Left hindlimb (tissue), 1 donor: Measurements from ENCODE around the gene CCDC194.
"Not testable (repeated sequence)": the region's sequence is repeated elsewhere in the genome, so short reads cannot be mapped to it uniquely, and the experiment has no call there.

Source experiments
- DNase-seq: peaks from one replicate; pipeline ENCODE4 v3.0.0-alpha.2; 2018

CCDC194 gene

DNA sequence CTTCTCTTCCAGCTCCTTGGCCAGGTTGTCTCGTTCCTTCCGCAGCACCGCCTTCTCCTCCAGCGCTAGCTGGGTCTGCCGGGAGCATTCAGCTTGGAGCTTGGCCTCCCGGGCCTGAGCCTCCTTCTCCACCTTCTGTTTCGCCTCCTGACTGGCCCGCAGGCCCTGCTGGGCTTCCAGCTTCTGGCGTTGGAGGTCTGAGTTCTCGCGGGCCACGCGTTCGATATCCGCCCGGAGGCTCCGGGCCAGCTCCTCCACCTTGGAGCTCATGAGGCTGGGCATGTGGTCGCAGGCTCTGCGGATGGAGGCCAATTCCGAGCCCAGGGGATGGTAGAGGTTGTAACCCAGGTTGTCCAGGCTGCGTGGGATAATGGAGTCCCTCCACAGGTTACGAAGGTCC is 28.6 kb downstream of the CCDC194 start:
- DNase-seq: no peak

DNA sequence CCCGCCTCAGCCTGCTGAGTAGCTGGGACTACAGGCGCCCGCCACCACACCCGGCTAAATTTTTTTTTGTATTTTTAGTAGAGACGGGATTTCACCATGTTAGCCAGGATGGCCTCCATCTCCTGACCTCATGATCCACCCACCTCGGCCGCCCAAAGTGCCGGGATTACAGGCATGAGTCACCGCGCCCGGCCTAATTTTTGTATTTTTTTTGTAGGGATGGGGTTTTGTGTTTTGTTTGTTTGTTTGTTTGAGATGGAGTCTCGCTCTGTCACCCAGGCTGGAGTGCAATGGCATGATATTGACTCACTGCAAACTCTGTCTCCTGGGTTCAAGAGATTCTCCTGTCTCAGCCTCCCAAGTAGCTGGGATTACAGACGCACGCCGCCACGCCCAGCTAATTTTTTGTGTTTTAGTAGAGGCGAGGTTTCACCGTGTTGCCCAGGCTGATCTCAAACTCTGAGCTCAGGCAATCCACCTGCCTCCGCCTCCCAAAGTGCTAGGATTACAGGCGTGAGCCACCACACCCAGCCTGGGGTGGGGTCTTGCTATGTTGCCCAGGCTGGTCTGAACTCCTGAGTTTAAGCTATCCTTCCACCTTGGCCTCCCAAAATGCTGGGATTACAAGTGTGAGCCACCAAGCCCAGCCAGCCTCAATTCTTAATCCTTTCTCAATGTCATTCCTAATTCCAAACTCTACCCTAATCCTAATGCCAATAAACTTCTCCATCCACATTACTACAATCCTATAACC is 30.0 kb downstream of the CCDC194 start:
- not testable (repeated sequence) for DNase-seq

DNA sequence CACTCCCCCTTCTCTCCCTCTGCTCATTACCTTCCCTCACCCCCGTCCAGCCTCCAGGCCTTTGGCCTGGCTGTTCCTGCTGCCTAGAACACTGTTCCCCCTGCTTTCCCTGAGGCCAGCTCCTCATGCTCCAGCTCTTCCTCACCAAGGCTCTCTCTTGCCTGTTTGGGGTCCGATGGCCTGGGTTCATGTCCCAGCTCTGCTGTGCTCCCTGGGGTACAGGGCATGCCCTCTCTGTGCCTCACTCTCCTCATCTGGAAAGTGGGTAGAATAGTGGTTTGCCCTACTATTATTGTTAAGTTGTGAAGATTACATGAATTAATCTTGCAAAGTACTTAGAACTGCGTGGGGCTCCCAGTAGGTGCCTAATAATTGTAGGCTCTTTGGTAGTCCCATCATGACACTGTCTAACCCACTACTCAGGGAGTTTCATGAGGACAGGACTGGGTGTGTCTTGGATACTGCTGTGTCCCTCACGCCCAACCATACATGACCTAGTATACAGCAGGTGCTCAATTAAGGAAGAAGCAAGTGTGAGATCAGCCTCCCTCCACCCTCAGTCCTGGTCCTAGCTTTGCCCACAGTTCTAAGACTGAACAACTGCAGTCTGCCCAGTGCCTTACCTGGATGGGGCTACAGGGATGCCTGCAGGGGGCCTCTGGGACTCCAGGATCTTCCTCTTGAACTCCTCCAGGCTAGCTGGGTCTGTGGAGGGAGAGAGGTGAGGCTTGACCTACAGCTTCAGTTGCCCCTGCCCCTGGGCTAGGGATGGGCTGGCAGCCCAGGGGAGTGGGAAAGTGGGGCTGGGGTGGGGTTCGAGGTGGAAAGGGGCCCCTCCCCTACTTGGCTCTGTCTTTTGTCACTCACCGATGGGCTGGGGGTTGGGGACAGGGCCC is 33.8 kb downstream of the CCDC194 start:
- DNase-seq: no peak

- no peak for DNase-seq
Measured at GRCh38 chr19:17358395-17358794, 35.6 kb downstream of the CCDC194 start.

DNA sequence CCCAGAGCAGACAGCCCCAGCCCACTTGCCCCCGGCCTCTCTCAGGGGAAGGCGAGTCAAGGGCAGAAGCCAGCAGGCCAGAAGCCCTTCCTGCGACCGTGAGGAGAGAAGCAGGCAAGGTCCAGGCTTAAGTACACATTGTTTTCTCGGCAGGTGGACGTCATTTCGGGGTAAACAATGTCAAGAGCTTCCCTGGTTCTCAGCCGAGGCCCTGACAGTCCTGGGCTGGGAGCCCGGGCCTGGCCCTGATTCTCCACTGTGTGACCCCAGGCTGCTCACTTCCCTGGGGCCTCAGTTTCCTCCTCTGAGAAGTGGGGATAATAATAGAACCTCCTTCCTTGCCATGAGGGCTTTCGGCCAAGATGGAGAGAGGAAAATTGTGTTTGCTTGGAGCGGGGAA is 36.3 kb downstream of the CCDC194 start:
- no peak for DNase-seq

GRCh38 chr19:17357078-17357666 is 36.8 kb downstream of the CCDC194 start:
- DNase-seq: no peak

DNA sequence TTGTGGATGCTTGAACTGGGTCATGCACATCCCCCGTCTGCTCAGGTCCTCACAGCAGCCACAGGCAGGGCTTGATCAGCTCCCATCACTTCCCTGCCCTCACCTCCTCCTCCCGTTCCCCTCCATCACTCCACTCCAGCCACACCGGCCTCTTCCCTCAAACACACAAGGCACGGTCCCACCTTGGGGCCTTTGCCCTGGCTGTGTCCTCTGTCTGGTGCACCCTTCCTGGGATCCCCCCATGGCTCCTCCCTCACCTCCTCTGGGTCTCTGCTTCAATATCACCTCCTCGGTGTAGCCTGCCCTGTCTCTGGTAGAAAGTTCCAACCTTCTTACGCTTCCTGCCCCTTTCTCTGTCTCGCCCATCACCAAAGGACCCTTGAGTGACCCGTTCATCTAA is 40.6 kb downstream of the CCDC194 start:
- DNase-seq: peak; percentile 28

- peak; percentile 52 for DNase-seq
Measured at GRCh38 chr19:17352608-17353280, 41.3 kb downstream of the CCDC194 start.

GRCh38 chr19:17351815-17352435 is 42.1 kb downstream of the CCDC194 start:
- DNase-seq: peak; percentile 33

DNA sequence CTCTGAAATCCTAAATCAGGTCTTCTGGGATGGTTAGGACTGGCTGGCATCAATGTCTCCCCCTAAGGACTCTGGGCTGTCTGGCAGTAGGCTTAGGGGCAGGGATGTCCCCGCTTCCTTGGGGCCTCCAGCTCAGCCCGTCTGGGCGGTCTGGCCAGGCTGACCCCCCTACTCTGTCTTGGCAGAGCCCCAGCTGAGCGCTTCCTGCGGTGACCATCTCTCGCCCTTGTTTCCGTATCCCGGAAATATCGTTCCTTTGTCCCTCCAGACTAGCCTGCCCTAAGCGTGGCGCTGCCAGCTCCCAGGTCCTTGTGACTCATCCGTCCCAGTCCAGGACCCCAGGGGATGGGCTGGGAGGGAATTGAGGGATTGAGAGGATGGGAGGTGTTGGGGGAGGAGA is 45.3 kb downstream of the CCDC194 start:
- DNase-seq: peak; percentile 83

DNA sequence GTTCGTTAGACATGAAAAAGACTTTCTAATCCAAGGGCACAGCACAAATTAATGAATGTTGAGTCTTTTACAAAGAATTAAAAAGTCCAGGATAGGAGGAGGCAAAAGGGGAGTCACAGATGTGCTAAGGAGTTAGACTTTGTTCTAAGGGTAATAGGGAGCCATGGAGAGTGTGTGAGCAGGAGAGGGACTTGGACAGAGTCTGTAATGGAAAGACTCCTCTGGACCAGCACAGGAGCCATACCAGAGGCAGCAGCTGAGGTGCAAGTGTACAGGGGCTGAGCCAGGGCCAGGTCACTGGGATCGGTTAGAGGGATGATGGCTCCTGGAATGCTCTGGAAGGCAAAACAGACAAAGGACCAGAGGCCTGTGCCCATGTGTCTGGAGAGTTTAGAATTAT is 46.1 kb downstream of the CCDC194 start:
- no peak for DNase-seq

DNA sequence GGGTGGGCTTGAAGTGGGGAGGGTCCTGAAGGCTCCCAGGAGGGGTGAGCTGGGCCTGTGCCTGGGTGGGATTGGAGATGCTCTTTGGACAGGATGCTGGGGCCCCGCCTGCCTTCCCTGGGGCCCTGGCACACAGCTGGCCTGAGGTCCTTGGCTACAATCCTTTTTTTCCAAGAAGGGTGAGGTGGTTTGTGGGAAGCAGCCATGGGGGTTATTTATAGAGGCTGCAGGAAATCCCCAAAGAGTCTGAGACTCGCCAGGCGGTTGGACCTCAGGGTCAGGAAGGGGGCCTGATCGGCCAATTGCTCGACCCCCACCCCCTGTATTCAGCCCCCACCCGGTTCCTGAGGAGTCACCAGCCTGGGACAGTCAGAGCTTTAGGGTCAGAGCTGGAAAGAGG is 46.6 kb downstream of the CCDC194 start:
- DNase-seq: peak; percentile 71

DNA sequence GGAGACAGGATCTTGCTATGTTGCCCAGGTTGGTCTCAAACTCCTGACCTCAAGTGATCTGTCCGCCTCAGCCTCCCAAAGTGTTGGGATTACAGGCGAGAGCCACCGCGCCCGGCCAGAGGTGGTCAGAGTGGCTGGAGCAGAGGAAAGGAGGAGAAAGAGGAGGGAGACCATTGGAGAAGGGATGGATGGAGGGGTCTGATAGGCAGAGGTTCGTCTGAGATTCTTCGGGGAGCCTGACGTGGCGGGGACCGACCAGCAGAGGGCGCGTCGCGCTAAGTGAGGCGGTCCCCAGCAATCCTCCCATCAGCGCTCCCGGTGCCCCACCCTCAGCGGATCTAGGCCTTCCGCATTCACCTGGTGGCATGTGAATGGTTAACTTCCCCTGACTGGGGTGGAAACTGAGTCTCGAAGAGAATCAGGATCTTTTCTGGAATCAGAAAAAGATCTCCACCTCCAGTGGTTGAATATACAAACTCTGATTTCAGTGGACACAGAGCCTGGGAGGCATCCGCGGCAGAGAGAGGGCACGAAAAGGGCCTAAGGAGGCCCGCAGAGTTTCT is 47.8 kb downstream of the CCDC194 start:
- DNase-seq: peak; percentile 73

GRCh38 chr19:17341845-17342244 is 52.2 kb downstream of the CCDC194 start:
- DNase-seq: no peak

DNA sequence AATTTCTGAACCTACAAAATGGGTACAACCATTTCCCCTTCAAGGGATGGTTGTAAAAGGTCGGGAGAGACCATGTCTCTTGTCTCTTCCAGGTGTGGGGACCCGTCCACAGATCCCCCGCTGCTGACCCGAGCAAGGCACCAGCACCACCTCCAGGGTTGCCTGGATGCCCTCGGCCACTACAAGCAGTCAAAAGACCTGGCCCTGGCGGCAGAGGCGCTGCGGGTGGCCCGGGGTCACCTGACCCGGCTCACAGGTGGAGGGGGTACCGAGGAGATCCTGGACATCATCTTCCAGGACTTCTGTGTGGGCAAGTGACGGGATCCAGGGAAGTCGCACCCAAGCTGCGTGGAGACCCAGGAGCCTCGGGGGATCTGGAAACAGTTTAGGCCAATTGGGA is 52.6 kb downstream of the CCDC194 start:
- no peak for DNase-seq

DNA sequence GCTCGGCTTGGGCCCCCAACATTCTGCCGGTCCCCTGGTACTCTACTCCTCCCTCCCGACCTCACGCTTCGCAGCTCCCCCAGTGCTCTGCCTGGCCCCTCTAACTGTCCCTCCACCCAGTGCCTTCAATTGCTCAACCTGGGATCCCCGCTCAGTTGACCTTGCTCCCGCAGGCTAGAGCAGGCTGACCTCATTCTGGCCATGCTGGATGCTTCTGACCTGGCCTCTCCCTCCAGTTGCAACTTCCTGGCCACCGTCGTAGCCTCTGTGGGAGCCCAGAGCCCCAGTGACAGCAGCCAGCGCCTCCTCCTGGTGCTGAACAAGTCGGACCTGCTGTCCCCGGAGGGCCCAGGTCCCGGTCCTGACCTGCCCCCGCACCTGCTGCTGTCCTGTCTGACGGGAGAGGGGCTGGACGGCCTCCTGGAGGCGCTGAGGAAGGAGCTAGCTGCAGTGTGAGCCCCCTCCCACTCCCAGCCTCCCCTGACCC is 53.1 kb downstream of the CCDC194 start:
- no peak for DNase-seq
